Coronary artery (tissue), 2 donors: ENCODE results near the gene ANKRD60.

Experiments used
- DNase-seq: peaks from one replicate; pipeline ENCODE4 v3.0.0-alpha.2; 2017; ENCODE audit warnings: low spot score
- H3K27ac ChIP-seq, 2 donors: fragments of 200-600 bp; sonication (generic); one replicate each; pipeline ENCODE4 v1.5.1; 2016 to 2019
- H3K4me3 ChIP-seq: fragments of 200-600 bp; sonication (generic); 2 replicates; pipeline ENCODE4 v1.5.1; 2016; ENCODE audit warnings: mild to moderate bottlenecking, moderate library complexity
- TF ChIP-seq, protein P1 (sequence below): fragments of 200-600 bp; sonication (generic); IDR thresholded peaks from one replicate; pipeline ENCODE4 v1.5.1; 2019; ENCODE audit warnings: antibody characterized with exemption

Gene ANKRD60

DNA sequence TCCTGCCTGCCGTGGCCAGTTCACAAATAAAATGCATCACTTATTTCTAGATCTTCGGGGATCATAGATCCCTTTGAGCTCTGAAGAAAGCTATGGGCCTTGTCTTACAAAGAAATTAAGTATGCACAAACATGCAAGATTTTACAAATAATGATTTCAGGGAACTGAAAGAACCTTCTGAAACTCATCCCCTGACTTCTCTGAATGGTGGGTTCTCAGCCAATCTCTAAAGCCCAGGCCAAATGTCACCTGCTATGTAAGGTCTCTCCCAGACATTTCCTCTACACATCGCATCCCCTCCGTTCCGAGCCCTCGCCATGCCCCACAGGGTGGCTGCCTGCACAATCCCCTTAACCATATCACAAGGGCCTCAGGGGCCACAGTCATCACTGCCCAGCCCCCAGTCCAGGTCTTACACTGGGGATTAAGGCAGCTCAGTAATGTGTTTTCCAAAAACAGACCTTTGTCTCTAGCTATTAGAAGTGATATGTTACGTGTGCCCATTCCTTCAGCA lies 16.1 kb upstream of the ANKRD60 start:
- DNase-seq, result no peak
- H3K27ac ChIP-seq, result no peak overlapping the region
- H3K4me3 ChIP-seq, result no peak overlapping the region
- TF ChIP-seq, protein P1, sequence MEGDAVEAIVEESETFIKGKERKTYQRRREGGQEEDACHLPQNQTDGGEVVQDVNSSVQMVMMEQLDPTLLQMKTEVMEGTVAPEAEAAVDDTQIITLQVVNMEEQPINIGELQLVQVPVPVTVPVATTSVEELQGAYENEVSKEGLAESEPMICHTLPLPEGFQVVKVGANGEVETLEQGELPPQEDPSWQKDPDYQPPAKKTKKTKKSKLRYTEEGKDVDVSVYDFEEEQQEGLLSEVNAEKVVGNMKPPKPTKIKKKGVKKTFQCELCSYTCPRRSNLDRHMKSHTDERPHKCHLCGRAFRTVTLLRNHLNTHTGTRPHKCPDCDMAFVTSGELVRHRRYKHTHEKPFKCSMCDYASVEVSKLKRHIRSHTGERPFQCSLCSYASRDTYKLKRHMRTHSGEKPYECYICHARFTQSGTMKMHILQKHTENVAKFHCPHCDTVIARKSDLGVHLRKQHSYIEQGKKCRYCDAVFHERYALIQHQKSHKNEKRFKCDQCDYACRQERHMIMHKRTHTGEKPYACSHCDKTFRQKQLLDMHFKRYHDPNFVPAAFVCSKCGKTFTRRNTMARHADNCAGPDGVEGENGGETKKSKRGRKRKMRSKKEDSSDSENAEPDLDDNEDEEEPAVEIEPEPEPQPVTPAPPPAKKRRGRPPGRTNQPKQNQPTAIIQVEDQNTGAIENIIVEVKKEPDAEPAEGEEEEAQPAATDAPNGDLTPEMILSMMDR, result no peak

DNA sequence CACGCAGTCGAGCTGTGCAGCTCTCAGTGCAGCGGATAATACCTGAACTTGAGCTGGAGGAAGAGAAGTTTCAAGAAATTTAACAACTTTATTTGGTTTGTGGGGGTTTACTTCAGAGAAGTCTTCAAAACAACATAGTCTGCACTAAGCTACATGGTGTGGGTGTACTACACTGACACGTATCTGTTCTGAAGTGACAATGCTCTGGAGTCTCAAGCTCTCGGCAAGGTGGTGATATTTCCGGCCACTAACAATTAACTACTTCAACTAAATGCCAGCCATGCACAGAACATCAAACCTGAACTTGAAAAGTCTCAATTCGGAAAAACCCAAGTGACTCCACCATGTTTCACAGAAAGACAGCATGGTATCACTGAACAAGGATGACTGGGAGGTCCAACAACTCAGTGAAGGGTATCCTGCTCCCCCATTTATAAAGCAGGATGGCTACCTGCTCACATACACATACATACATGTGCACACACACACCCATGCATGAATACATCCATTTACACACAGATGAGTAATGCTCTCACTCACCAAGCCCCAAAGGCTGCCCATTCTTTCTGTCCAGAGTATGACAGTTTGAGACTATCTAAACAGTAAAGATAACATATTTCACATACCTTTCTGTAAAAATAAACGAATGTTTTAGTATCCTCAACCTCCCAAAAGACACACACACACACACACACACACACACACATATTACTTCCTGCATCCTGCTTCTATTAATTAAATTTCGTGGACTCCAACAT lies 15.4 kb upstream of the ANKRD60 start:
- TF ChIP-seq, protein P1, result no peak
- no peak overlapping the region for H3K4me3 ChIP-seq
- no peak overlapping the region for H3K27ac ChIP-seq
- no peak for DNase-seq

DNA sequence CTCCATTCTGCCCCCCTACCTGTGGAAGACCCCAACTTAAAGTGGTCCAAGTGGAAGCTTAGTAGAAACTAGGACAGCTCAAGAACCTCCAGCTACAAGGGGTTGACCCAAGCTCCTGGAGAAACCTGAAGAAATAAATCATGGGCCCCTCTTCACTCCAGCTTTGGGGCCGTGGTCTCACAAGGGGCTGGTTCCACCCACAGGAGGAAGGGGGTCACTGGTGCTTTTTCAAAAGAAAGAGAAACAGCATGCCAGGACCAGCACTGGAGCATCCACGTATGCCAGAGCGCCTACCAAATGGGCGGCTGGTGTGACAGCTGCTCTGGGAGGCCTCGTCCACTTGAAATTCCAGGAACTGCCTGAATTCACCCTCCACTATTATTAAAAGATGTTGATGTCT lies 14.4 kb upstream of the ANKRD60 start:
- H3K4me3 ChIP-seq, result no peak overlapping the region
- H3K27ac ChIP-seq, result no peak overlapping the region
- TF ChIP-seq, protein P1, result no peak
- no peak for DNase-seq

DNA sequence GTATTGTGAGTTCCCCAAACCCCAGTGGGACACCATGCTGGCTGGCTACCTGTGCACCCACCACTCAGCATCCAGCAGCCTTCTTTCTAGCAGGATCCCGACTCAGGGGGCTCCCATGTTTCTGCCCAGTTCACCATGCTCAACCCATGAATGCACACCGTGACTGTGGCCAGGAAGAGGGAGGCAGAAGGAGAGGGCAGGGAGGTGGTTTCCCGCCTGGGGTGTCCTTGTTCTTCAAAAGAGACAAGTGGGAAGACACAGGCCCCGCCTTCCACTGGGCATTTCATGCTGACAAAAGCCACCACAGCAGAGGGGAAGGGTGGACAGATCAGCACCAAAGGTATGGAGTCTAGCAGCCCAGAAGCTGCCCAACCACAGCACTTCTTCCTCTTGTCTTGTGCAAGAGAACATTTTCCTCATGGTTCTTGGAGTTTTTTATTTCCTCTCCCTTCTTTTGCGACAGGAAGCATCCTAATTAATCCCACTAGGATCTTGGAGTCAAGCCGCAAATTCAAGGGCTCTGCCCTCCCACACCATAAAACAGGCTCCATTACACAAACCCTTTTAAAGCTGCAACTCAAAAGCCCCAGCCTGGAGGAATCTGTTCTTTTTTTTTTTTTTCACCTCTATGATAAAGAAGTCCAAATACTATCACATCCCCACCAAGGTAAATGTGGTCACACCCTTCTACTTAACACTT lies 13.5 kb upstream of the ANKRD60 start:
- H3K4me3 ChIP-seq, result no peak overlapping the region
- no peak overlapping the region for H3K27ac ChIP-seq
- DNase-seq, result no peak
- TF ChIP-seq, protein P1, result no peak

DNA sequence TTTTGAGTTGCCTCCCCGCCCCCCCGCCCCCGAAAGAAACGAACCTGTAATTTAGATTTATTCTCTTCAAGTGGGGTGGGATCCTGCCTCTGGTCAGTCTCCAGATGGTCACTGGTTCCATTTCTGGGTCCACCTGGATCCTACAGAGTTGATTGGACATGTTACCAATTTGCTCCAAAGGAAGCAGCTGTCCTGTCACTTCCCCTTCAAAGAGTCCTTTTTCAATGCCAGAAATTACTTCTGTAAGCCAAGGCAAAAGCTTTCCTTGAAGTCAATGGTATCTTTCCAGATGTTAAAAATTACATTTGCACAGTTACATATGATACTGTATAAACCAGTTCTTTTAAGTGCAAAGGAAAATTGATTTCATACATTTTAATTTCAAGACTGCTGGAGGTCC lies 12.0 kb upstream of the ANKRD60 start:
- no peak for DNase-seq
- Histone ChIP-seq H3K4me3 (no peak overlapping the region), H3K27ac (no peak overlapping the region)
- TF ChIP-seq, protein P1, result no peak

DNA sequence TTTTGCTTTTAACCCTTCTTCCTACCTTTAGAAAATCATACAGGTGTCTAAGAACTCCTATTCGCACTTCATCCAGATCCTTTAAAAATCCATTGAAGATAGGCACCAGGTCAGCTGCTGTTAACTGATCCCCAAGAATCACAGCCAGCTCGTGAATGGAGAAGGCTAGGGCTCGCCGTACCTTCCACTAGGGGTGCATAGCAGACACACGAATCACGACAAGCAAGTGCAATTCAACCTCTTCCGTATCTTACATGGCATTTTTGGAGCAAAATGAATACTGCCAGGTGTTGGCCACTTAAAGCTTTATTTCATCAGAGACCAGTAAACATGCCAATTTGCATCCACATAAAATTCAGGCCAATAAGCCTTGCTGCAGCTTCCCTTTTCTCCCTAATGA lies 10.8 kb upstream of the ANKRD60 start:
- Histone ChIP-seq H3K27ac (no peak overlapping the region), H3K4me3 (no peak overlapping the region)
- TF ChIP-seq, protein P1, result no peak
- DNase-seq, result no peak
